Transverse colon (tissue), 4 donors: Measurements from ENCODE around the gene CFAP91.

Source experiments
- EP300 ChIP-seq: sonication (generic); formaldehyde crosslinking; IDR thresholded peaks from one replicate; pipeline ENCODE4 v1.6.1; 2017; ENCODE audit warnings: antibody characterized with exemption, low read depth
- POLR2A ChIP-seq: fragments of 450-650 bp; IDR thresholded peaks from one replicate; pipeline ENCODE4 v1.6.1; 2016; ENCODE audit warnings: antibody characterized with exemption, mild to moderate bottlenecking, moderate library complexity
- POLR2AphosphoS5 ChIP-seq, 3 donors: sonication (generic); formaldehyde crosslinking; IDR thresholded peaks; one replicate each; pipeline ENCODE4 v1.6.1; 2016; ENCODE audit warnings: antibody characterized with exemption in 3 of 3
- TF ChIP-seq, protein P1 (sequence below), 5 experiments: fragments of 200-600 bp in 3 of 5; fragments of 450-650 bp in 2 of 5; sonication (generic) in 3 of 5; IDR thresholded peaks; 1 replicate in 2 of 5; 2 replicates in 3 of 5; pipeline ENCODE4 v1.5.1; 2016 to 2017; ENCODE audit warnings: antibody characterized with exemption in 5 of 5, inconsistent platforms in 3 of 5, mild to moderate bottlenecking in 2 of 5, moderate library complexity in 1 of 5

DNA sequence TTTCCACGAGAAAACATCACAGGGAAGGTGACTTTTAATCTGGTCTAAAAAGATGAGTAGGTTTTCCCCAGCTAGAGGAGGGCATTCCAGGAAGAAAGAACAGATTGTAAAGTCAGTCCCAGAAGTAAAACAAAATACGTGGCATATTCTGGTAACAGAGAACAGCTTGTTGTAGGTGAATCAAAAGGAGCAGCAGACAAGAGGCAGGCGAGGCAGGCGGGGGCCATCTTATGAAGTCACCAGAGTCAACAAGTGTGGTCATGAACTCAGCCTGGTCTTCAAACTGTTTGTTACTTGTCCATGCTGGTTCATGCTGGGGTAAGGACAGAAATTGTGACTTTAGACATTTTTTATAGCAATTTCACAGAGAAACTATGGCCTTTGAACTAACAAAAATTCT lies 38.5 kb upstream of the CFAP91 start:
- TF ChIP-seq, protein P1, sequence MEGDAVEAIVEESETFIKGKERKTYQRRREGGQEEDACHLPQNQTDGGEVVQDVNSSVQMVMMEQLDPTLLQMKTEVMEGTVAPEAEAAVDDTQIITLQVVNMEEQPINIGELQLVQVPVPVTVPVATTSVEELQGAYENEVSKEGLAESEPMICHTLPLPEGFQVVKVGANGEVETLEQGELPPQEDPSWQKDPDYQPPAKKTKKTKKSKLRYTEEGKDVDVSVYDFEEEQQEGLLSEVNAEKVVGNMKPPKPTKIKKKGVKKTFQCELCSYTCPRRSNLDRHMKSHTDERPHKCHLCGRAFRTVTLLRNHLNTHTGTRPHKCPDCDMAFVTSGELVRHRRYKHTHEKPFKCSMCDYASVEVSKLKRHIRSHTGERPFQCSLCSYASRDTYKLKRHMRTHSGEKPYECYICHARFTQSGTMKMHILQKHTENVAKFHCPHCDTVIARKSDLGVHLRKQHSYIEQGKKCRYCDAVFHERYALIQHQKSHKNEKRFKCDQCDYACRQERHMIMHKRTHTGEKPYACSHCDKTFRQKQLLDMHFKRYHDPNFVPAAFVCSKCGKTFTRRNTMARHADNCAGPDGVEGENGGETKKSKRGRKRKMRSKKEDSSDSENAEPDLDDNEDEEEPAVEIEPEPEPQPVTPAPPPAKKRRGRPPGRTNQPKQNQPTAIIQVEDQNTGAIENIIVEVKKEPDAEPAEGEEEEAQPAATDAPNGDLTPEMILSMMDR (IDR thresholded peaks at IDR 0.05) = no peak
- TF ChIP-seq POLR2AphosphoS5 (IDR thresholded peaks at IDR 0.05) (no peak), EP300 (peak; percentile 41), POLR2A (no peak)
